GM12878 (cell line): Measurements from ENCODE around the gene TRIM9.

Source experiments
- BRCA1 ChIP-seq: IDR thresholded peaks from 2 replicates; pipeline ENCODE4 v1.6.1; 2011; ENCODE audit warnings: low read depth, low read length, improper control_type of control experiment
- CHD2 ChIP-seq: IDR thresholded peaks from 2 replicates; pipeline ENCODE4 v1.6.1; 2011; ENCODE audit warnings: low read depth, low read length, improper control_type of control experiment, borderline replicate concordance
- CREB1 ChIP-seq: IDR thresholded peaks from 2 replicates; pipeline ENCODE4 v1.6.1; 2012; ENCODE audit warnings: low read depth, mild to moderate bottlenecking, inconsistent platforms
- POLR2AphosphoS2 ChIP-seq: IDR thresholded peaks from 2 replicates; pipeline ENCODE4 v1.6.1; 2011; ENCODE audit warnings: low read depth, mild to moderate bottlenecking, low read length, improper control_type of control experiment, moderate library complexity
- TARDBP ChIP-seq: IDR thresholded peaks from 2 replicates; pipeline ENCODE4 v1.6.1; 2016; ENCODE audit warnings: borderline replicate concordance

DNA sequence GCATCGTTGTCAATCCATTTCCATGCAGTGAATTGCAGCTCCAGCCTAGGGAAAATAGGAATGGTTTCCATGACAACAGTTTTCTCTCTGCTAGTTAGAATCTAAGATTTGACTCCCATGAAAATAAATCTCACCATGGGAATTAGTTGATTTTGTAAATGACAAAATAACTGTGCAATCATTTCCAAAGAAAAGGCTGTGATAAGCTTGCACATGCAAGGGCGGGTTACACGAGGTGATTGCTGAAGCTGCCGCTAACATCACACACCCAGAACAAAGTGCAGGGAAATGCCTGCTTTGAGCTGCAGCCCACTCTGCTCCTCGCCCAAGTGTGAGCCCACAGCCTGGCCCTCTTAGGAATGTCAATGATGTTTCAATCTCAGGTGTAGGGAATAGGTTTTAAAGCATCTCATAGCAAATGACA is 53.8 kb downstream of the TRIM9 start:
- TF ChIP-seq CREB1: no peak
- no peak for TF ChIP-seq BRCA1
- TF ChIP-seq POLR2AphosphoS2: no peak
- no peak for TF ChIP-seq CHD2
- no peak for TF ChIP-seq TARDBP
